Aorta (tissue), 5 donors: ENCODE measurements around the gene NRIP1. TPM values are rescaled to one million over a fixed set of nuclear protein-coding genes. Genes with fewer than 3 reads are reported as not detected.

Source experiments
- ATAC-seq: fragments of 200-7000 bp; cut with Tn5 transposase; one replicate; pipeline ENCODE4 v1.9.1; 2022; ENCODE audit warnings: moderate library complexity; ENCODE audit not compliant: low FRiP score
- DNase-seq, 2 donors: peaks; one replicate each; pipeline ENCODE4 v3.0.0-alpha.2; 2020
- H3K27ac ChIP-seq, 2 donors: one replicate each; pipeline ENCODE4 v1.5.1; 2013; ENCODE audit warnings: low read length in 2 of 2, mild to moderate bottlenecking in 2 of 2, moderate library complexity in 2 of 2, control low read depth in 1 of 2, inconsistent platforms in 1 of 2, low read depth in 1 of 2
- H3K27me3 ChIP-seq, 2 donors: one replicate each; pipeline ENCODE4 v1.6.1; 2013; ENCODE audit warnings: control low read depth in 1 of 2, low read length in 1 of 2, mild to moderate bottlenecking in 1 of 2, moderate library complexity in 1 of 2; ENCODE audit not compliant: insufficient read depth in 2 of 2, control insufficient read depth in 1 of 2
- H3K36me3 ChIP-seq, 2 donors: one replicate each; pipeline ENCODE4 v1.6.1; 2013; ENCODE audit warnings: control low read depth in 1 of 2, low read length in 1 of 2, mild to moderate bottlenecking in 1 of 2; ENCODE audit not compliant: insufficient read depth in 2 of 2, control insufficient read depth in 1 of 2
- H3K4me1 ChIP-seq, 2 donors: one replicate each; pipeline ENCODE4 v1.6.1; 2013; ENCODE audit warnings: low read length in 2 of 2, control low read depth in 1 of 2, mild to moderate bottlenecking in 1 of 2, moderate library complexity in 1 of 2; ENCODE audit not compliant: insufficient read depth in 2 of 2, control insufficient read depth in 1 of 2
- H3K4me3 ChIP-seq, 2 donors: one replicate each; pipeline ENCODE4 v1.5.1; 2013; ENCODE audit warnings: low read length in 2 of 2, control low read depth in 1 of 2, mild to moderate bottlenecking in 1 of 2
- H3K9me3 ChIP-seq: one replicate; pipeline ENCODE4 v1.6.1; 2013; ENCODE audit warnings: mild to moderate bottlenecking, low read length; ENCODE audit not compliant: control insufficient read depth
- WGBS, 2 donors: extraction: QIAGEN DNeasy Blood & Tissue Kit; methylation state at CpG; one replicate each; pipeline ENCODE4 v1.1.7; 2013; 5-methylcytosine and 5-hydroxymethylcytosine counted together
- intact Hi-C, 2 donors: fragments of 100-400 bp; cut with DNase I; formaldehyde crosslinking; loops; one replicate each; pipeline versions ENCODE4 v1.14.2 to v1.15.0; 2022
- polyA plus RNA-seq, 2 donors: library from polyadenylated mRNA; stranded (reverse); fragments of 200-250 nt; gene quantifications; one replicate each; pipeline ENCODE4 v1.2.3, GENCODE V29; 2013
- total RNA-seq, 2 donors: library from RNA; stranded (reverse); fragmentation: NEBNext Ultra II Directional; extraction: Animal tissue kit (Norgen Biotek cat#: 25700); gene quantifications; one replicate each; pipeline ENCODE4 v1.2.1, GENCODE V29; 2021
- donor health status: healthy with polysubstance abuse.
- donor health status: Bipolar disorder and iron deficiency.
- donor health status: DM: no; HTN: no; CAD: no.
- donor health status: DM: no; HTN: no; CAD: no.
- donor health status: DM: yes; HTN: yes; CAD: no.

NRIP1 gene
- total and polyA plus RNA-seq, 4 donors = 3.8 to 37.1 (median 16.6) TPM

DNA sequence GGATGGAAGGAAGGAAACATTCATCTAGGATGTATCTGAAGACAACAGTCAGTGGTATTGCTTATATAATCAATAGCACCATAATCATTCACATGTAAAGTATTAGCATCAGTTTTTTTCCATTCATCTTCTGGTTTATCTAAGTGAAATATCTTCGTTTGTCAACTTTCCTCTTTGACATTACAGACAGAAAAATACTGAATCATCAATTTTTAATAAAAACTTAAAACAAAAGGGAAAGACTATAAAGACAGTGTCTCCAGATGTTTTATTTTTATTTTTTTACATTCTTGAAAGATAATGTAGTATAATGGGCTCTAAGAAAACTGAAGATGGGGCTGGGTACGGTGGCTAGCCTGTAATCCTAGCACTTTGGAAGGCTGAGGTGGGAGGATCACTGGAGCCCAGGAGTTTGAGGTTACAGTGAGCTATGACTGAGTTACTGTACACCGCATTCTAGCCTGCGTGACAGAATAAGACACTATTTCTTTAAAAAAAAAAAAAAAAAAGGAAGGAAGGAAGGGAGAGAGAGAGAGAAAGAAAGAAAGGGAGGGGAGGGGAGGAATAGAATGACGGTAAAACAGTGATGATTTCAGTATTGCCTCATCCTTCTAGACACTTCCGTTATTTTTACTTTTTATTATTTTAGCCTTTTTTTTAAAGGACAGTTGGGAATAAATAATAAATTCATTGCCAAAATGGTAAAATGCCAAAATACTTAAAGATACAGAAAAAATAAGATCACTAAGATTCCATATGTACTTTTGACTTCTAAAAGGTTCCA is 89.5 kb downstream of the NRIP1 start:
- no peaks in the 10 kb centered on the region for H3K36me3 ChIP-seq
- intact Hi-C loops = no loop called here
- H3K4me1 ChIP-seq = no peaks in the 10 kb centered on the region
- no peaks in the 10 kb centered on the region for H3K27me3 ChIP-seq
- DNase-seq (no peak), ATAC-seq (no peak)
- H3K4me3 ChIP-seq = no peak overlapping the region
- no peaks in the 10 kb centered on the region for H3K9me3 ChIP-seq
- no peak overlapping the region for H3K27ac ChIP-seq
- WGBS, 2 donors = 77 to 80% methylated on average over 6 of the region's 6 CpGs

DNA sequence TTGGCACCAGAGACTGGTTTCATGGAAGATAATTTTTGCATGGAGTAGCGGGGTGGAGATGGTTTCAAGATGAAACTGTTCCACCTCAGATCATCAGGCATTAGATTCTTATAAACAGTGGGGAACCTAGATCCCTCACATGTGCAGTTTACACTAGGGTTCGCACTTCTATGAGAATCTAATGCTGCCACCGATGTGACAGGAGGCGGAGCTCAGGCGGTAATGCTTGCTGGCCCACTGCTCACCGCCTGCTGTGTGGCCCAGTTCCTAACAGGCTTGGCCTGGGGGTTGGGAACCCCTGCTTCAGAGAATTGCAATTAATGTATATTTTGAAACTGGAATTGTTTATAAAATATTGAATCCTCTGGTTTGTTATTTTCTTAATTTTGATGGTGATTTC is 92.1 kb downstream of the NRIP1 start:
- H3K4me1 ChIP-seq = no peaks in the 10 kb centered on the region
- no peak for ATAC-seq
- no peak overlapping the region for H3K27ac ChIP-seq
- H3K4me3 ChIP-seq = no peak overlapping the region
- no peak for DNase-seq
- WGBS, 2 donors = 93 to 96% methylated on average over 6 of the region's 6 CpGs
- H3K36me3 ChIP-seq = peaks cover 3 to 6% of the 10 kb centered on the region in 2 donors
- intact Hi-C loops = no loop called here
- no peaks in the 10 kb centered on the region for H3K9me3 ChIP-seq
- no peaks in the 10 kb centered on the region for H3K27me3 ChIP-seq

DNA sequence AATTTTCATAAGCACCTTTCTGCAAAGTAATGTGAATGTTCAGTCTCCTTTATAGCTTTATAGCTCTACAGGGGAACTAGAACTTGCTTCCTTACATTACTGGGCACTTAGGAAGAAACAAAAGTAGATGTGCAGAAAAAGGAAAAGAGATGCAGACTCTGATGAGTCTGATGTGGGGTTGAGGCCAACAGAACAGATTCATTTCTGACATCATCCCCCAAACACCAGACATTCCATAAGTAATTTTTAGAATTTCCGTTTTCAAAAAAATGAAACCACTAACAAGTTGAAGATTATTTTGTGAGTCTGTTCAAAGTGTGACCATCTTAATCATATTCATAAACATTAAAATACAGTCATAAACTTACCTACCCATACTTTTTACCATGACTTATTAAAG is 96.0 kb downstream of the NRIP1 start:
- H3K4me3 ChIP-seq = no peak overlapping the region
- DNase-seq (no peak), ATAC-seq (no peak)
- intact Hi-C loops = no loop called here
- H3K36me3 ChIP-seq = peaks cover 6 to 7% of the 10 kb centered on the region in 2 donors
- no peak overlapping the region for H3K27ac ChIP-seq
- WGBS, 2 donors = 69 to 77% methylated on average over 1 of the region's 1 CpG
- no peaks in the 10 kb centered on the region for H3K9me3 ChIP-seq
- no peaks in the 10 kb centered on the region for H3K27me3 ChIP-seq
- no peaks in the 10 kb centered on the region for H3K4me1 ChIP-seq

DNA sequence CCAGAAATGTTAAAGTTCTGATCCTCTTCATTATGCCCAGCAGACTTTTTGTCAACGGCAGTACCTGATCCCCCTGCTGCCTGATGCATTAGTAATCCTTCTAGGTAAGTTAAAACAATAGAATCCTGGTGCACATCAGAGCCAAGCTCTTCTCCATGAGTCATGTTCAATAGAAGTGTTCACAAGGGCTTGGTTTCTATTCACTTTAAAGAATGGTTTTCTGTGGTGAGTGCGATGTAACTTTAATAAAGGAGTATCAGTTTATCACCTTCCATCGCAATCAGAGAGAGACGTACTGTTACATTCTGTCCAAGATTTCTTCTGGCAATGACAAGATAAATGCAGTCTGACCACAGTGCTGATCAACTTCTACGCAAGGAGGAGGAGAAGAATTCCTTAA is 96.8 kb downstream of the NRIP1 start:
- Histone ChIP-seq H3K27me3 (no peaks in the 10 kb centered on the region), H3K27ac (no peak overlapping the region), H3K9me3 (no peaks in the 10 kb centered on the region), H3K4me3 (no peak overlapping the region), H3K4me1 (no peaks in the 10 kb centered on the region), H3K36me3 (peaks cover 6 to 7% of the 10 kb centered on the region in 2 donors)
- ATAC-seq (no peak), DNase-seq (no peak)
- WGBS, 2 donors = 97 to 100% methylated on average over 5 of the region's 5 CpGs
- intact Hi-C loops = no loop called here

DNA sequence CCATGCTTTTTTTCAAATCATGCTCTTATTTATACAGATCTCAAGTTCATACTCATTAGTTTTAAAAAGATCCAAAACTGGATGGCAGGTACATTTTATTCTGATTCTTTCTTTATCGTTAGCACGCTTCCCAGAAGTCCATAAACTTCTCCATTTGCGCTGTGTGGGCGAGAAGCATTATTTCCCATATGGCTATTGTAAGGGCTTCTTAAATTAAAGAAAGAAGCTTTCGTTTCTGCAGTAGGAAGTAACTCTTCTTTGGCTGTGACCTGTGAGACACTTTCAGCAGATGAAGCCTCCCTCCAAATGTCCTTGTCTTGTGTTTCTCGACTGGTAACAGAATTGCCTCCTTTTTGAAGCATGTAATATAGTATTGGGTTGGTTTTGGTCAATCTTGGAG is 100.2 kb downstream of the NRIP1 start:
- intact Hi-C loops = no loop called here
- DNase-seq (no peak), ATAC-seq (no peak)
- Histone ChIP-seq H3K27ac (no peak overlapping the region), H3K9me3 (no peaks in the 10 kb centered on the region), H3K27me3 (no peaks in the 10 kb centered on the region), H3K4me3 (no peak overlapping the region), H3K36me3 (peaks cover 6 to 7% of the 10 kb centered on the region in 2 donors), H3K4me1 (no peaks in the 10 kb centered on the region)
- WGBS, 2 donors = 92 to 94% methylated on average over 6 of the region's 6 CpGs

DNA sequence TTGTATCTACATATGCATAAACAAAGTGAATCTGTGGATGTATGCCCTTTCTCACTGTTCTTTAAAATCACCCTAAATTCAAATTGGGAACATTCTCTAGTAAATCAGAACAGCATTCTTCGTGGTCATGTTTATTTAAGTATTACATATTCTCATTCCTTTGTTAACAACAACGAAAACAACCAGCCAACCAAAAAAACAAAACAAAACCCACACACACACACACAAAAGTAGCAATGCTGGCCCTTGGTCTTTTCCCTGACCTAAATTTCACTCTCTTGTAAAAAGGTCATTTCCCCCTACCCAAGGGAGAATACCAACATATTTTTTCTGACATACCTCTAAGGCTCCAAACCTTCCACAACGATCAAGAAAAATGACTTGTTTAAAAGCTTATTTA is 102.6 kb downstream of the NRIP1 start:
- no peaks in the 10 kb centered on the region for H3K9me3 ChIP-seq
- peaks cover 0 to 2% of the 10 kb centered on the region in 2 donors for H3K4me1 ChIP-seq
- intact Hi-C loops = no loop called here
- no peak for DNase-seq
- no peak for ATAC-seq
- no peak overlapping the region for H3K27ac ChIP-seq
- H3K36me3 ChIP-seq = peaks cover 0 to 1% of the 10 kb centered on the region in 2 donors
- H3K4me3 ChIP-seq = no peak overlapping the region
- no peaks in the 10 kb centered on the region for H3K27me3 ChIP-seq
- WGBS, 2 donors = 24 to 32% methylated on average over 3 of the region's 3 CpGs

DNA sequence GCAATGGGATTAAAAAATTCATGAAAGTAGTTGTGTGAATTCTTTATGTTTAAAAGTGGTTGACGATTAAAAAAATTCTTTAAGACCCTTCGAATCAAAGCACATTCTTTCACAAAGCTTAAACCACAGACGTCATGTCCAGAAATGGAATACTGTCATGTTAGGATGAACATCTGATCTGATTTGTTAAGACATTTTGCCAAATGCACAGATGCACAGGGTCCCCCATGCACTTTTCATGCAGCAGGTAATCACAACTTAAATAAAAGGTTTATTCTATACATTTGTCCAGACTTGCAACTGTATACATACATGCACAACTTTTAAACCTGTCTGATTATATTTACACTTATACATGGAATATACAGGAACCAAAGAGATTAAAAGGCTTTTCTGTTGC is 103.3 kb downstream of the NRIP1 start:
- Histone ChIP-seq H3K27ac (no peak overlapping the region), H3K36me3 (no peaks in the 10 kb centered on the region), H3K4me3 (no peak overlapping the region), H3K27me3 (no peaks in the 10 kb centered on the region), H3K4me1 (peaks cover 0 to 2% of the 10 kb centered on the region in 2 donors), H3K9me3 (no peaks in the 10 kb centered on the region)
- WGBS, 2 donors = 89% methylated on average over 3 of the region's 3 CpGs
- intact Hi-C loops = no loop called here
- DNase-seq (no peak), ATAC-seq (no peak)

DNA sequence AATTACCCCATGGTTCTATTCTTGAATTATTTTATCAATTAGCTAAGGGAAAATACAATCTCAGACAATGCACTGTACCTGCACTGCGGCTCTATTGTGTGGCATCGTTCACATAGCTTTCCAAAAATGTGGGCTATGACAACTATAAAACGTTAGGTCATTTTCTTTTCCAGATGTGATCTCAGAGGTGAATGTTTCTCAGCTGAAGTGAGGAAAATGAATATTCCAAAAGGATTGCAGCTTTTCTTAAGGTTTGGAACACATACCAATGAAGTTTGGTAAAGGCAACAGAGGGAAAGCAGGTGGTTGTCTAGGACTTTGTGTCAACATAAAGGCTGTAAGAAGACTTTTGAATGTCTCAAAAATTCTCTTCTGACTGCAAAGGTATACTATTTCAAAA is 105.5 kb downstream of the NRIP1 start:
- Histone ChIP-seq H3K27ac (no peak overlapping the region), H3K36me3 (no peaks in the 10 kb centered on the region), H3K4me3 (no peak overlapping the region), H3K9me3 (no peaks in the 10 kb centered on the region), H3K4me1 (peaks cover 0 to 2% of the 10 kb centered on the region in 2 donors), H3K27me3 (no peaks in the 10 kb centered on the region)
- DNase-seq (no peak), ATAC-seq (no peak)
- intact Hi-C loops = loop anchor here in 1 of 2 donors (5.0 kb wide), 1 partner anchor 103 kb away; the partner anchor contains the start of gene NRIP1
- 32 to 42% methylated on average over 3 of the region's 3 CpGs for WGBS, 2 donors

DNA sequence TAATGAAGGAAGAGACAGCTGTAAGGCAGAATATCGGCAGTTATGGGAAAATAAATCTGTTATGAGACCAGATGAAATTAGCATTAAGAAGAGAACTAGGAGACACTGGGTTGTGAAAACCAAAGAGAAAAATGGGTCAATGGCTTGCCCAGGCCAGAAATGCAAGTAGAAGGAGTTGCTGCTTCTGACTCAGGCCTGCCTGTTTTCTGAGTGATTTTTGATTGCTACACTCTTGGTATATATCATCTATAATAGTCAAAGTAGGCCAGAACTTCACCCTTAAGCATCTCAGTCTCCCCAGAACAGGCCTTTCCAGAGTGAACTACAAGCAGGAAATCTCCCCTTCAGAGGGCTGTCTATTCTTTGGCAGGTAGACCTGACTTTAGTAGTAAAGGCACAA is 107.0 kb downstream of the NRIP1 start:
- no peaks in the 10 kb centered on the region for H3K27me3 ChIP-seq
- no peak overlapping the region for H3K27ac ChIP-seq
- no peak for ATAC-seq
- H3K4me3 ChIP-seq = no peak overlapping the region
- H3K4me1 ChIP-seq = peaks cover 0 to 2% of the 10 kb centered on the region in 2 donors
- intact Hi-C loops = loop anchor here in 1 of 2 donors (5.0 kb wide), 1 partner anchor 104 kb away; the partner anchor contains the start of gene NRIP1
- DNase-seq = no peak
- no peaks in the 10 kb centered on the region for H3K9me3 ChIP-seq
- no peaks in the 10 kb centered on the region for H3K36me3 ChIP-seq
- WGBS, 2 donors = 93 to 94% methylated on average over 1 of the region's 1 CpG
